Measurements from ENCODE around the gene KAZN.

GRCh38 chr1:14707531-14708445 is 109.3 kb downstream of the KAZN start:
- no peak for TF ChIP-seq CTCF (tag by site-specific recombination; IDR thresholded peaks at IDR 0.05)
- TF ChIP-seq ZBTB49 (tag by site-specific recombination; IDR thresholded peaks at IDR 0.05; ENCODE audit: low read depth), result no peak
- TF ChIP-seq MYNN (tag by site-specific recombination; IDR thresholded peaks at IDR 0.05; ENCODE audit: borderline replicate concordance), result no peak
- TF ChIP-seq ZNF561 (tag by site-specific recombination; IDR thresholded peaks at IDR 0.05; ENCODE audit: borderline replicate concordance), result no peak
- no peak for TF ChIP-seq PRDM10 (tag by site-specific recombination; IDR thresholded peaks at IDR 0.05)
- TF ChIP-seq ELK4 (IDR thresholded peaks at IDR 0.05; ENCODE audit: borderline replicate concordance, low read depth, low read length), result no peak
- TF ChIP-seq KLF1 (tag by site-specific recombination; IDR thresholded peaks at IDR 0.05), result no peak
- no peak for TF ChIP-seq ZNF16 (tag by site-specific recombination; IDR thresholded peaks at IDR 0.05; ENCODE audit: low read depth)
- no peak for TF ChIP-seq YY1 (tag by site-specific recombination; IDR thresholded peaks at IDR 0.05)
- TF ChIP-seq ATF2 (tag by site-specific recombination; IDR thresholded peaks at IDR 0.05; ENCODE audit: low read depth), result no peak
- TF ChIP-seq BCL11A (tag by site-specific recombination; IDR thresholded peaks at IDR 0.05; ENCODE audit: low read depth), result no peak
- no peak for TF ChIP-seq ZNF24 (tag by site-specific recombination; IDR thresholded peaks at IDR 0.05)
- no peak for TF ChIP-seq ZNF843 (tag by site-specific recombination; IDR thresholded peaks at IDR 0.05)

Data from HEK293 (cell line).